GOT3 (cell line): ENCODE data around the gene RUSC2.
A peak's percentile ranks its signal among the peaks of the same experiment; 100 is the strongest.
"Not testable (repeated sequence)": the region's sequence is repeated elsewhere in the genome, so short reads cannot be mapped to it uniquely, and the experiment has no call there.

Experiments
- DNase-seq: peaks from one replicate; lab custom pipeline; 2025; ENCODE audit warnings: mixed read lengths; lab: John Stamatoyannopoulos, UW

Gene RUSC2

GRCh38 chr9:35489313-35490154 is at the start of gene RUSC2:
Gene RUSC2 (plus strand): TSS chr9:35490111. CDS start chr9:35546522, 56,411 bp downstream.
- DNase-seq = peak; percentile 76

DNA sequence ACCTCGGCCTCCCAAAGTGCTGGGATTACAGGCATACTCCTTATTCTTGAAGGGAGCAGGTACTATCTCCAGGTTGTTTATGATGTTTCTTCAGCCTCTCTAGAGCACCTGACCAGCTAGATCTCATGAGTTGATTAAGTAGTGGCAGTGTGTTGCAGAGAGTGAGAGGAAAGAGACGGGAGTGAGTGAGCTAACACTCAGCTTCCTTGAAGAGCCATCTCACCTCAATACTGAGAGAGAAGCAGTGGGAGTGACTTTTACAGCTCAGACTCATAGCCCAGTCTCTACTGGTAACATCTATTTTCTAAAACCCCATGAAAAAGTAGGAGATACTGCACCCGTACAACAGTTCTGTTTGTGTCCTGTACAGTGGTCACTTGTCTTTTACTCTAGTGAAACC is 43.9 kb upstream of the RUSC2 start:
- DNase-seq = no peak

DNA sequence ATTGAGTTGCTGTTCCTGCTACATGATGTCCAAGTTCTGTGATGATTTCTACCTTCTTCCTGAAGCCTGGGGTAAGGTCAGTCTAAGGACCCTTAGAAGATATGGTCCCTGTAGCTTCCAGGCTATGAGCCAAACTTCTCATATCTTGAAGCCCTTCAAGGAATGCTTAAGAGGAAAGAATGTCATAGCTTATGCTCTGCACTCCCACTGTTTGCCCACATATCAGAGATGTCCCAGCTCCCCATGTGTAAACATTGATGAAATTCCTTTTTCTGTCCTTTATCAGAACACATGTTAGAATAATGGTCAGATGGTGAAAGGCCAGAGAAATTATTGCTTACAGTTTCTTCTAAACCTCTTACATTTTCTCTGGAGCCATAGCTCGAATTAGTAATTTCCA is 41.4 kb upstream of the RUSC2 start:
- no peak for DNase-seq

DNA sequence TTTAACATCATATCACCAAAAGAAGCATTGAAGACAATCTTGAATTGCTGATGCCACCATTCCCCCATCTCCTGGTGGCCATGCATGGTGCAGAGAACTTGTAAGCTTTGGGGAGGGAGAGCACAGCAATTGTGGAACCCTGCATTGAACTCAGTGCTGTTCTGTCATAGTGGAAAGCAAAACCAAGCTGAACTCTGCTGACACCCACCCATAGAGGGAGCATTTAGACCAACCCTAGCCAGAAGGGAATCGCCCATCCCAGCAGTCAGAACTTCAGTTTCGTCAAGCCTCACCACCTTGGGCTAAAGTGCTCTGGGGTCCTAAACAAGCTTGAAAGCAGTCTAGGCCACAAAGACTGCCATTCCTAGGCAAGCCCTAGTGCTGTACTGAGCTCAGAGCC is 37.4 kb upstream of the RUSC2 start:
- DNase-seq = no peak

DNA sequence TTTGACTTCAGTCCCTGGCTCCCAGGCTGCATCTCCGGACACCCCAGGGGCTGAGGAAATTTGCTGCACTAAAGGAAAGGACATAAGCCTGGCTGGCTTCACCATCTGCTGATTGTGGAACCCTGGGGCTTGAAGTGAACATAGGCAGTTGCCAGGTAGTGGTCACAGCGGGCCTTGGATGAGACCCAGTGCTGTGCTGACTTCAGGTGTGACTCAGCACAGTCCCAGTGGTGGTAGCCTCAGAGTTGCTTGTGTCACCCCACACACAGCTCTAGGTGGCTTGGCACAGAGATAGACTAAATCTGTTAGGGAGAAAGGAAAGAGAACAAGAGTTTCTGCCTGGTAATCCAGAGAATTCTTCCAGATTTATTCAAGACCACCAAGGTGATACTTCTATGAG is 36.1 kb upstream of the RUSC2 start:
- DNase-seq = no peak

DNA sequence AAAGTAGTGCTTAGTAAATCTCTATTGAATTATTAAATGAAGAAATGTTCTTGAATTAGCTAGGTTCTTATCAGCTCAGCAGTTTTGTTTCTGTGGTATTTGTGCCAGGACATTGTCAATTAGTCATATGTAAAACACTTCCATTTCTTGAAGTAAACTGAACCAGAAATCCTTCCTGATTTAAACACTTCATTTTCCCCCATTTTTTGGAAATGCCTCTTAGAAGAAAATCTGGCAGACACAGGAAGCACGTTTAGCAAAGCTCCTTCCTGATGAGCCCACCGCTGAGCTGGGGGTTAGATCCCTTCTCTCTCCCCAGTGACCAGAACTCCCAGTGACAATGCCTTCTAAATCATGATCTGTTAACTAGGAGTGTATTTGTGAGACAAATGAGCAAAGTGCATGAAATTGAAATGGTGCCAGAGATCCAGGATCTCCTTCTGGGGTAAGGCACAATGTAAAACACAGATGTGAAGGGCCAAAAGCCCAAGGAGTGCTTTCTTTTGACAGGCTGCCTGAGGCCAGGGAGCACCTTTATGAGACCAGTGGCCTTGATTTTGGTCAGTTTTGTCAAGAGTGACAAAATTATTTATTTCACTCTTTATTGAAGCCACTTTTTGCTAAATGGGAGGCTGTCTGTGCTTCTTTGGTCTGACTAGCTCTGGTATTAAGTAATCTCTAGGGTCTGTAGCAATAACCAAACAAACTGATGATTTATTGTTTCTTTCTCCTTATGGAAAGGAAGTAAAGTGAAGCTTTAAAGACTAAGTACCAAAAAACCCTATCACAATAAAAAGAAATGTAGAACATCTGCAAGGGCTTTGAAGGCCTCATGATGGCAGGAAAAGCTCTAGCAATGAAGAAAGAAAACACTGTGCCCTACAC is 25.5 kb upstream of the RUSC2 start:
- DNase-seq = no peak

- DNase-seq = no peak
Measured at GRCh38 chr9:35470340-35470739, 19.6 kb upstream of the RUSC2 start.

DNA sequence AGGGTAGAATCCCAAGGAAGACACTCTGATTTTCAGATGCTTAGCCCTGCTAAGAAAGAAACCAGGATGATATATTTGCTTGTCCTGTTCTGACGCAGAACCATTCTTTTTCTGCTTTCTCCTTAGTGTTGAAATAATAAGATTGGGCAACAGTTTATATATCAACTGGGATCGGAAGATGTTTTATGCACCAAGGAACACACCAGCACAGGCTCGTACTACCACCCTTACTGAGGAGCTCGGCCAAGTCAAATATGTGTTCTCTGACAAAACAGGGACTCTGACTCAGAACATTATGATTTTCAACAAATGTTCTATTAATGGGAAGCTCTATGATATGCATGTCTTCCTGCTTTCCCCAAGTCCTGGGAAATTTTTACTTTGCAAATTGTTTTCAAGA is 19.0 kb upstream of the RUSC2 start:
- no peak for DNase-seq

DNA sequence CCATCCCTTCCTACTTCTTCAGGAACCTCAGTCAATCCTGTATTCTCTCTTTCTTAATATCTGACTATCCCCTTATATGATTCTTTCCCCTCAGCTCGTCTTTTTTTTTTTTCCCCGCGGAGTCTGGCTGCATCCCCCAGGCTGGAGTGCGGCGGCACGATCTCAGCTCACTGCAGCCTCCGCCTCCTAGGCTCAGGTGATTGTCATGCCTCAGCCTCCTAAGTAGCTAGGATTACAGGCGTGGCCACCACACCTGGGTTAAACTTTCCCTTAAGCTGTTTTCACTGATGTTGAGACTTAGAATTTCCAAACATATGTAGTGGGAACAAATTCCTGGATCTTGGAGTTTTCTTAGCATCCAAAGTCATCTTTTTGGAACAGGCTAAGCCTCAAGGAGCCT is 13.3 kb upstream of the RUSC2 start:
- no peak for DNase-seq

- DNase-seq = not testable (repeated sequence)
Measured at GRCh38 chr9:35477211-35477855, 12.6 kb upstream of the RUSC2 start.

DNA sequence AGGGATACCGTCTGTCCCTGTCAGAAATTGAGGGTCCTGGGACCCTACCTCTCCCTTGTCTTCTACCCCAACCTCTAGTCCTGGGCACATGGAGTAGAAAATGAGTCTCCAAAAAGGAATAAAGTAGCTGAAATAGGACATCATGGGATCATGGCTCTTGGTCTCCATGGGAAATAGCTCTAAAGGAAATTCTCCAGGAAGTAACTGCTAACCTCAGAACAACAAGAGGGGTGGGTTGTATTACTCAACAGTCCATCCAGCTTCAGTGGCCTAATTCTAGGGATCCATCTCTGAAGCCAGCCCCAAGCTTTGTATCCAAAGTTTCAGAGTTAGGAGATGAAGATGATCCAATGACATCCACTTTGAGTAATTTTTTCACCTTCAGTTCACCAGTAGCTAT is 11.0 kb upstream of the RUSC2 start:
- DNase-seq = no peak

GRCh38 chr9:35481347-35481975 is 8.4 kb upstream of the RUSC2 start:
- no peak for DNase-seq

- no peak for DNase-seq
Measured at GRCh38 chr9:35482071-35482470, 7.8 kb upstream of the RUSC2 start.

- DNase-seq = no peak
Measured at GRCh38 chr9:35484406-35484805, 5.5 kb upstream of the RUSC2 start.

DNA sequence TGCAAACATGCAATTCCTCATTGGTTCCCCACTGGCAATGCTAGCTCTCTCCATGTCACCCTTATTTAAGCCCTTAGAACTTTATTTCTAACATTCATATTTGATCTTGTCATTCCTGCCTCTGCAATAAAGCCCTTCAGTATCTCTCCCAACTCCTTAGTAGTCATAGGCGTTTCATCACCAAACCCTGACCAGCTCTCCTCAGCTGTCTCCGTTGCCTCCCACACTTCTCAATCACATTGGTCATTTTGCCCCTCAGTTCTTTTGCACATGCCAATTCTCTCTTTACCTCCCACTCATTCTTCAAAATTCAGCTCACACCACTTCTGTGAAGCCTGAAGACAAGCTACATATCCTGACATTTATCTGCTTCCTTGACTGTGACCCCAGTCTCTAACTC is 2.8 kb upstream of the RUSC2 start:
- no peak for DNase-seq

- no peak for DNase-seq
Measured at GRCh38 chr9:35488021-35488420, 1.9 kb upstream of the RUSC2 start.

DNA sequence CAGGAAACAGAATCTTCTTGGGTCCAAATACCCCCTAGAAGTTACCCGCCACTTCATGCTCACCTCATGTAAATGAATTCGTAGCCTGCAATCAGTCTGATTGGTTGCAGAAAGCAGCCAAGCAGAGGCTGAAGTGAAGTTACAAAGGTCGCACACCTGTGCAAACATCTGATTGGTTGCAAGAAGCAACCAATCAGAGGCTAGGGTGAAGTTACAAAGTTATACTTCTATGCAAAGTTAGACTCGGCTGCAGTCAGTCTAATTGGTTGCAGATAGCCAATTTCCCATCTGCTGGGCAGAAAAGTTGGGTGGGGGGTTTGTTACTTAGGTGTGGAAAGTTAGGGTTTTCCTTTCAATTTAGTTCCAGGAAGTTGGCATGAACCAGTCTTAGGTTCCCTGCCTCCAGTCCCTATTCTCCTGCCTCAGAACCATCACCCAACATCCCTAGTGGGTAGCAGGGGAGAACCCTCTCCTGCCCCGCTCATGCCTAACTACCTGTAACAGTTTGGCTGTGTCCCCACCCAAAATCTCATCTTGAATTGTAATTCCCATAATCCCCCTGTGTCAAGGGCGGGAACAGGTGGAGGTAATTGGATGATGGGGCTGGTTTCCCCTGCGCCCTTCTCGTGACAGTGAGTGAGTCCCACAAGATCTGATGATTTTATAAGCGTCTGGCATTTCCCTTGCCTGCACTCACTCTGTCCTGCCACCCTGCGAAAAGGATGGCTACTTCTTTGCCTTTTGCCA is 1.2 kb upstream of the RUSC2 start:
- DNase-seq = no peak

DNA sequence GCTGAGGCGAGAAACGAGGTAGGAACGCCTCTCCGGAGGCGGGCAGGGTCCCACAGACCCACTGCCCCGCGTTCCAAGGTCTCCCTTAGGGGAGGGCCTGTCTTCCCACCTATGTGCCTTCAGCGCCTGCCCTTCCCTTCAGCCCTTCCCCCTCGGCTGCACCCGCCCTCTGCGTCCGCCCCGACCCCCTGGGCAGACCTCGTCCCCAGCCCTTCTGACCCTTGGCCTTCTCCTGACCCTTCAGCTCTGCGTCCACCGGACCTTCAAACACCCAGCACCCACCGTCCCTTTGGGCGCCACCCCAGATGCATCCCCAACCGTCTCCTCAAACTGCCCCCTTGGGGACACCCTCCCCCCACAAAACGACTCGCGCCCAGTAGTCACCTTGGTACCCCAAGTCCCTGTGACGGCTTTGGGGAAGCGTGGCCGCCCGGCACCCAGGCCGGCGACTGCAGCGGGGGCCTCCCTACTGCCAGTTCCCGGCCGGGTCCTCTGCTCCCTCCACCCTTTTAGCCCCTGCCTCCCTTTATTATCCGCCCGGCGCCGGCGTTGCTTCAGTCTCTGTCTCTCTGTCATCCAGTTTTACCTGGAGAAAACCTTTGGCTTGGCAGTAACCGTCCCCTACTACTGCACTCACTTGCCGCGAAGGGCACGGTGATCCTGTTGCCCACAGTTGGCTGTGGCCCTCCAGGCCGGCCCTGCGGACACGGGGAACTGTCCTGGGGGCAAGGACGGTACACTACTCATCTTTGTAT is 421 bp downstream of the RUSC2 start:
- no peak for DNase-seq

- DNase-seq = no peak
Measured at GRCh38 chr9:35490910-35491465, 1.1 kb downstream of the RUSC2 start.

- DNase-seq = not testable (repeated sequence)
Measured at GRCh38 chr9:35493119-35493518, 3.2 kb downstream of the RUSC2 start.
